ENCODE data around the gene SPINK7.

DNA sequence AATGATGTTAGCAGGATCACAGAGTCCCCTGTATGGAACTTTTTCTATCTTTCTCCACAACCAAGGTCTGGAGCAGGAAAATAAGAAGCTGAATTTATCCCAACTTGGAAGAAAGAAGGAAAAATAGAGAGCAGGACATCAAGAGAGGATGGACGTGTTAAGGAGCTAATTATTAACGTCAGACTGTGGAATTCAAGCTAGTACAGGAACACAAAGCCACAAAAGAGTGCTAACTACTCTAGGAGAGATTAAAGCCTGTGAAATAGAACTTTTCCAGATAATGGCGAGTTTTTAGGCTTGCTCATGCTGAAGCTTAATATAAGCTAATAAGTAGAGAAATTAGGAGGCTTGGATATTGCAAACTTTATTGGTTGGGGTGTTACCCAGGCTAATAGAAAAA is 44.3 kb upstream of the SPINK7 start:
- TF ChIP-seq, protein P1, sequence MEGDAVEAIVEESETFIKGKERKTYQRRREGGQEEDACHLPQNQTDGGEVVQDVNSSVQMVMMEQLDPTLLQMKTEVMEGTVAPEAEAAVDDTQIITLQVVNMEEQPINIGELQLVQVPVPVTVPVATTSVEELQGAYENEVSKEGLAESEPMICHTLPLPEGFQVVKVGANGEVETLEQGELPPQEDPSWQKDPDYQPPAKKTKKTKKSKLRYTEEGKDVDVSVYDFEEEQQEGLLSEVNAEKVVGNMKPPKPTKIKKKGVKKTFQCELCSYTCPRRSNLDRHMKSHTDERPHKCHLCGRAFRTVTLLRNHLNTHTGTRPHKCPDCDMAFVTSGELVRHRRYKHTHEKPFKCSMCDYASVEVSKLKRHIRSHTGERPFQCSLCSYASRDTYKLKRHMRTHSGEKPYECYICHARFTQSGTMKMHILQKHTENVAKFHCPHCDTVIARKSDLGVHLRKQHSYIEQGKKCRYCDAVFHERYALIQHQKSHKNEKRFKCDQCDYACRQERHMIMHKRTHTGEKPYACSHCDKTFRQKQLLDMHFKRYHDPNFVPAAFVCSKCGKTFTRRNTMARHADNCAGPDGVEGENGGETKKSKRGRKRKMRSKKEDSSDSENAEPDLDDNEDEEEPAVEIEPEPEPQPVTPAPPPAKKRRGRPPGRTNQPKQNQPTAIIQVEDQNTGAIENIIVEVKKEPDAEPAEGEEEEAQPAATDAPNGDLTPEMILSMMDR (IDR thresholded peaks at IDR 0.05 in 4 of 5, conservative IDR thresholded peaks at IDR 0.05 in 1 of 5) = no peak
- no peak for TF ChIP-seq POLR2A (IDR thresholded peaks at IDR 0.05)
